Spleen (tissue), 11 donors: ENCODE results near the gene RAP1B. TPM values are rescaled to one million over a fixed set of nuclear protein-coding genes. Genes with fewer than 3 reads are reported as not detected.

Experiments
- DNase-seq: peaks from one replicate; pipeline ENCODE4 v3.0.0-alpha.2; 2020
- H3K27ac ChIP-seq, 8 donors: fragments of 200-600 bp; sonication (generic) in 7 of 8; 1 replicate in 4 of 8; 2 replicates in 4 of 8; pipeline versions ENCODE4 v1.5.0 to v1.8.0; 2016 to 2021; ENCODE audit warnings: inconsistent platforms in 4 of 8, mild to moderate bottlenecking in 4 of 8, moderate library complexity in 1 of 8
- H3K27me3 ChIP-seq, 7 donors: fragments of 200-600 bp; sonication (generic) in 6 of 7; replicated peaks in 1 of 7; 1 replicate in 4 of 7; 2 replicates in 3 of 7; pipeline versions ENCODE4 v1.5.0 to v1.8.0; 2016 to 2021; ENCODE audit warnings: inconsistent platforms in 3 of 7, mild to moderate bottlenecking in 1 of 7
- H3K36me3 ChIP-seq, 6 donors: fragments of 200-600 bp; sonication (generic) in 5 of 6; 1 replicate in 4 of 6; 2 replicates in 2 of 6; pipeline versions ENCODE4 v1.5.0 to v1.8.0; 2016 to 2021; ENCODE audit warnings: inconsistent platforms in 2 of 6
- H3K4me1 ChIP-seq, 6 donors: fragments of 200-600 bp; sonication (generic) in 5 of 6; 1 replicate in 3 of 6; 2 replicates in 3 of 6; pipeline versions ENCODE4 v1.5.0 to v1.8.0; 2016 to 2021; ENCODE audit warnings: inconsistent platforms in 3 of 6
- H3K4me3 ChIP-seq, 8 donors: fragments of 200-600 bp; sonication (generic) in 7 of 8; 1 replicate in 4 of 8; 2 replicates in 4 of 8; pipeline versions ENCODE4 v1.5.0 to v1.8.0; 2016 to 2021; ENCODE audit warnings: inconsistent platforms in 4 of 8, mild to moderate bottlenecking in 4 of 8, moderate library complexity in 2 of 8
- H3K9me3 ChIP-seq, 8 donors: fragments of 200-600 bp; sonication (generic) in 7 of 8; 1 replicate in 4 of 8; 2 replicates in 4 of 8; pipeline versions ENCODE4 v1.5.0 to v1.8.0; 2016 to 2021; ENCODE audit warnings: inconsistent platforms in 4 of 8
- POLR2A ChIP-seq, 3 donors: fragments of 450-650 bp; IDR thresholded peaks; one replicate each; pipeline ENCODE4 v1.5.1; 2017; ENCODE audit warnings: antibody characterized with exemption in 3 of 3, mild to moderate bottlenecking in 1 of 3
- POLR2AphosphoS5 ChIP-seq, 3 donors: sonication (generic); formaldehyde crosslinking; IDR thresholded peaks; one replicate each; pipeline ENCODE4 v1.5.1; 2017; ENCODE audit warnings: antibody characterized with exemption in 3 of 3
- WGBS, 5 donors: extraction: QIAGEN DNeasy Blood & Tissue Kit in 3 of 5; methylation state at CpG; one replicate each; pipeline versions ENCODE4 v1.1.5 to v1.1.7; 2013 to 2018; 5-methylcytosine and 5-hydroxymethylcytosine counted together
- intact Hi-C: fragments of 100-400 bp; cut with DNase I; formaldehyde crosslinking; loops from one replicate; pipeline ENCODE4 v1.15.0; 2023; ENCODE audit warnings: low total_unique reads
- polyA plus RNA-seq, 3 donors: library from polyadenylated mRNA; stranded (reverse); fragments of 200-250 nt; gene quantifications; one replicate each; pipeline ENCODE4 v1.2.1, GENCODE V29; 2013
- total RNA-seq, 7 donors: library from RNA; depleted of rRNA in 3 of 7; stranded (reverse); fragments of >200 nt in 3 of 7; fragmentation: NEBNext Ultra II Directional in 4 of 7; extraction: Animal tissue kit (Norgen Biotek cat#: 25700) in 4 of 7; gene quantifications; one replicate each; pipeline versions ENCODE4 v1.1.0 to v1.2.1, GENCODE V29; 2016 to 2021
- TF ChIP-seq, protein P1 (sequence below), 11 experiments: fragments of 200-600 bp in 7 of 11; fragments of 450-650 bp in 4 of 11; sonication (generic) in 4 of 11; IDR thresholded peaks in 8 of 11; conservative IDR thresholded peaks in 3 of 11; 1 replicate in 7 of 11; 2 replicates in 4 of 11; pipeline versions ENCODE4 v1.4.0 to v1.8.0; 2016 to 2021; ENCODE audit warnings: antibody characterized with exemption in 11 of 11, inconsistent platforms in 4 of 11, mild to moderate bottlenecking in 1 of 11
- donor health status: healthy with polysubstance abuse.
- donor health status: DM: no; HTN: no; CAD: no; lungs with moderate emphysema.
- donor health status: DM: no; HTN: no; CAD: no.
- donor health status: Bipolar disorder and iron deficiency.
- donor health status: healthy.
- donor health status: DM: no; HTN: no; CAD: no.
- donor health status: DM: yes; HTN: yes; CAD: no.

RAP1B gene
- total and polyA plus RNA-seq, 10 donors = 107 to 321 (median 235) TPM

DNA sequence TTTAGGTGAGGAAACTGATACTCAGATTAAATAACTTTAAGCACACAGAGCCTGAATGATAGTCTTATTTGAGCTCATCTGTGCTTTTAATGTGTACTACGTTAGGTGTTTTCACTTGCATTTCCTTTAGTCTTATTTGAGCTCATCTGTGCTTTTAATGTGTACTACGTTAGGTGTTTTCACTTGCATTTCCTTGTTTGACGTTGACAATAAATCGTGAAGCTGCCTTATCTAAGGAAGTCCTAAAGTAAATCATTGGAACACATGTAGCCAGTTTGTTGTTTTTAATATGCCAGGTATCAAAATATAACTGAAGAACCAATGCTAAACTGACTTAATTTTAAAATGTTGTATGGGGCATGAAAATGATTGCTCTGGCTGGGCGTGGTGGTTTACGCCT is 2.0 kb downstream of the RAP1B start:
- Histone ChIP-seq H3K36me3 (peaks cover 0 to 19% (median 0%) of the 10 kb centered on the region in 6 donors), H3K27me3 (no peaks in the 10 kb centered on the region), H3K4me3 (peak overlapping the region; percentile 58 to 81 (median 68)), H3K27ac (peak overlapping the region; percentile 94 to 99 (median 98)), H3K9me3 (no peaks in the 10 kb centered on the region), H3K4me1 (peaks cover 42 to 82% (median 65%) of the 10 kb centered on the region in 6 donors)
- 20 to 24% (median 21%) methylated on average over 6 of the region's 6 CpGs for WGBS, 5 donors
- intact Hi-C loops = loop anchor here (5.0 kb wide), 1 partner anchor 75 kb away; the partner anchor contains the start of gene NUP107
- TF ChIP-seq POLR2AphosphoS5 (IDR thresholded peaks at IDR 0.05) = no peak
- TF ChIP-seq, protein P1, sequence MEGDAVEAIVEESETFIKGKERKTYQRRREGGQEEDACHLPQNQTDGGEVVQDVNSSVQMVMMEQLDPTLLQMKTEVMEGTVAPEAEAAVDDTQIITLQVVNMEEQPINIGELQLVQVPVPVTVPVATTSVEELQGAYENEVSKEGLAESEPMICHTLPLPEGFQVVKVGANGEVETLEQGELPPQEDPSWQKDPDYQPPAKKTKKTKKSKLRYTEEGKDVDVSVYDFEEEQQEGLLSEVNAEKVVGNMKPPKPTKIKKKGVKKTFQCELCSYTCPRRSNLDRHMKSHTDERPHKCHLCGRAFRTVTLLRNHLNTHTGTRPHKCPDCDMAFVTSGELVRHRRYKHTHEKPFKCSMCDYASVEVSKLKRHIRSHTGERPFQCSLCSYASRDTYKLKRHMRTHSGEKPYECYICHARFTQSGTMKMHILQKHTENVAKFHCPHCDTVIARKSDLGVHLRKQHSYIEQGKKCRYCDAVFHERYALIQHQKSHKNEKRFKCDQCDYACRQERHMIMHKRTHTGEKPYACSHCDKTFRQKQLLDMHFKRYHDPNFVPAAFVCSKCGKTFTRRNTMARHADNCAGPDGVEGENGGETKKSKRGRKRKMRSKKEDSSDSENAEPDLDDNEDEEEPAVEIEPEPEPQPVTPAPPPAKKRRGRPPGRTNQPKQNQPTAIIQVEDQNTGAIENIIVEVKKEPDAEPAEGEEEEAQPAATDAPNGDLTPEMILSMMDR (IDR thresholded peaks at IDR 0.05 in 8 of 11, conservative IDR thresholded peaks at IDR 0.05 in 3 of 11) = no peak
- TF ChIP-seq POLR2A (IDR thresholded peaks at IDR 0.05) = no peak
- DNase-seq = no peak

GRCh38 chr12:68613209-68613904 is 2.7 kb downstream of the RAP1B start:
- peak overlapping the region; percentile 58 to 81 (median 68) for H3K4me3 ChIP-seq
- no peak for DNase-seq
- H3K27me3 ChIP-seq = no peaks in the 10 kb centered on the region
- WGBS, 5 donors = 61 to 73% (median 67%) methylated on average over 18 of the region's 18 CpGs
- TF ChIP-seq POLR2AphosphoS5 (IDR thresholded peaks at IDR 0.05) = no peak
- TF ChIP-seq, protein P1 (IDR thresholded peaks at IDR 0.05 in 8 of 11, conservative IDR thresholded peaks at IDR 0.05 in 3 of 11) = no peak
- no peak for TF ChIP-seq POLR2A (IDR thresholded peaks at IDR 0.05)
- intact Hi-C loops = loop anchor here (5.0 kb wide), 1 partner anchor 74 kb away; the partner anchor contains the start of gene NUP107
- peak overlapping the region; percentile 94 to 99 (median 98) for H3K27ac ChIP-seq
- no peaks in the 10 kb centered on the region for H3K9me3 ChIP-seq
- peaks cover 48 to 85% (median 71%) of the 10 kb centered on the region in 6 donors for H3K4me1 ChIP-seq
- peaks cover 0 to 26% (median 0%) of the 10 kb centered on the region in 6 donors for H3K36me3 ChIP-seq

- peak overlapping the region in 4 of 8 donors; percentile 67 to 81 (median 72) for H3K4me3 ChIP-seq
- H3K9me3 ChIP-seq = no peaks in the 10 kb centered on the region
- H3K4me1 ChIP-seq = peaks cover 55 to 87% (median 79%) of the 10 kb centered on the region in 6 donors
- DNase-seq = no peak
- no peaks in the 10 kb centered on the region for H3K27me3 ChIP-seq
- H3K27ac ChIP-seq = peak overlapping the region in 5 of 8 donors; percentile 3 to 99 (median 98)
- intact Hi-C loops = loop anchor here (5.0 kb wide), 1 partner anchor 73 kb away; the partner anchor contains the start of gene NUP107
- 35 to 50% (median 39%) methylated on average over 5 of the region's 5 CpGs for WGBS, 5 donors
- peaks cover 0 to 27% (median 0%) of the 10 kb centered on the region in 6 donors for H3K36me3 ChIP-seq
- TF ChIP-seq, protein P1 (IDR thresholded peaks at IDR 0.05 in 8 of 11, conservative IDR thresholded peaks at IDR 0.05 in 3 of 11) = no peak
- no peak for TF ChIP-seq POLR2AphosphoS5 (IDR thresholded peaks at IDR 0.05)
- no peak for TF ChIP-seq POLR2A (IDR thresholded peaks at IDR 0.05)
Measured at GRCh38 chr12:68614105-68614679, 3.5 kb downstream of the RAP1B start.

DNA sequence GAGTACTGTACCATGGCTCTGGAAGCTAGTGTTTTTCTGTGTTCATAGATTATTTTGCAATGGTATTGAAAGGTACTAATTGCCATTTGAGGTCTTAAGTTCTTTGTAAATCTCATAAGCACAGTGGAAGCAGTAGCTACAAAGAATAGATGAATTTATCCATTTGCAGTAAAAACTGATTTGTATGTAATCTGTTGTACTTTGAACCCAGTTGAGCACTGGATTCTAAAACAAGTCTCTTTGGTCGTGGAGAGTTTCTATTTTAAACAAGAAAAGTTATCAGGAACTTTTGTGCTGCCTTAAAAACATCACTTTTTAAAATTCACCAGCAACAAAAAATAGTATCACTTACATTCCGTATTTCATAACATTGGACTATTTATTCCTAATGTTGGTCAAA is 4.1 kb downstream of the RAP1B start:
- 25 to 43% (median 37%) methylated on average over 2 of the region's 2 CpGs for WGBS, 5 donors
- H3K27me3 ChIP-seq = no peaks in the 10 kb centered on the region
- H3K4me3 ChIP-seq = peak overlapping the region in 2 of 8 donors; percentile 75 to 81
- H3K27ac ChIP-seq = peak overlapping the region in 4 of 8 donors; percentile 3 to 99 (median 98)
- H3K4me1 ChIP-seq = peaks cover 61 to 89% (median 81%) of the 10 kb centered on the region in 6 donors
- no peak for DNase-seq
- intact Hi-C loops = loop anchor here (5.0 kb wide), 1 partner anchor 73 kb away; the partner anchor contains the start of gene NUP107
- no peaks in the 10 kb centered on the region for H3K9me3 ChIP-seq
- peaks cover 0 to 27% (median 0%) of the 10 kb centered on the region in 6 donors for H3K36me3 ChIP-seq
- TF ChIP-seq POLR2AphosphoS5 (IDR thresholded peaks at IDR 0.05) = no peak
- no peak for TF ChIP-seq POLR2A (IDR thresholded peaks at IDR 0.05)
- TF ChIP-seq, protein P1 (IDR thresholded peaks at IDR 0.05 in 8 of 11, conservative IDR thresholded peaks at IDR 0.05 in 3 of 11) = no peak
